GM21526 (cell line): Measurements from ENCODE around the gene HHIPL2.

Experiments
- ATAC-seq: cut with Tn5 transposase; IDR thresholded peaks from one replicate; pipeline ENCODE4 v1.9.1; 2021; ENCODE audit warnings: moderate library complexity; ENCODE audit not compliant: unreplicated experiment, low FRiP score

The HHIPL2 gene

GRCh38 chr1:222547944-222548671, at the start of gene HHIPL2:
HHIPL2 (minus strand) TSS chr1:222548104; CDS start chr1:222548044, 60 bp downstream.
- ATAC-seq = no peak

- ATAC-seq = no peak
Measured at GRCh38 chr1:222596696-222597095, 48.8 kb upstream of the HHIPL2 start.

- no peak for ATAC-seq
Measured at GRCh38 chr1:222594789-222595188, 46.9 kb upstream of the HHIPL2 start.

- ATAC-seq = no peak
Measured at GRCh38 chr1:222592171-222592570, 44.3 kb upstream of the HHIPL2 start.

- ATAC-seq = peak; percentile 99
Measured at GRCh38 chr1:222589462-222590302, 41.8 kb upstream of the HHIPL2 start, which contains the start of gene TAF1A. TAF1A (minus strand) TSS chr1:222589933.

GRCh38 chr1:222588135-222588534, 40.2 kb upstream of the HHIPL2 start:
- ATAC-seq = no peak

GRCh38 chr1:222586842-222587241, 38.9 kb upstream of the HHIPL2 start:
- ATAC-seq = no peak

- peak; percentile 64 for ATAC-seq
Measured at GRCh38 chr1:222583079-222583478, 35.2 kb upstream of the HHIPL2 start.

GRCh38 chr1:222582099-222582774, 34.3 kb upstream of the HHIPL2 start:
- ATAC-seq = no peak

GRCh38 chr1:222579316-222579715, 31.4 kb upstream of the HHIPL2 start:
- no peak for ATAC-seq

GRCh38 chr1:222570837-222571236, 22.9 kb upstream of the HHIPL2 start:
- ATAC-seq = no peak

GRCh38 chr1:222561656-222562055, 13.8 kb upstream of the HHIPL2 start:
- ATAC-seq = no peak

GRCh38 chr1:222557574-222557973, 9.7 kb upstream of the HHIPL2 start:
- ATAC-seq = no peak

GRCh38 chr1:222557148-222557547, 9.2 kb upstream of the HHIPL2 start:
- ATAC-seq = no peak

GRCh38 chr1:222555992-222556615, 8.2 kb upstream of the HHIPL2 start:
- ATAC-seq = no peak

- no peak for ATAC-seq
Measured at GRCh38 chr1:222554177-222554576, 6.3 kb upstream of the HHIPL2 start.

GRCh38 chr1:222552882-222553281, 5.0 kb upstream of the HHIPL2 start:
- ATAC-seq = no peak

GRCh38 chr1:222547260-222547614, 667 bp downstream of the HHIPL2 start:
- no peak for ATAC-seq

GRCh38 chr1:222546548-222547259, 1.2 kb downstream of the HHIPL2 start:
- ATAC-seq = no peak

- ATAC-seq = no peak
Measured at GRCh38 chr1:222546091-222546490, 1.8 kb downstream of the HHIPL2 start.
